GM19463 (cell line): Measurements from ENCODE around the gene KCNAB3.

Source experiments
- ATAC-seq: cut with Tn5 transposase; IDR thresholded peaks from one replicate; pipeline ENCODE4 v1.9.1; 2021; ENCODE audit warnings: mild to moderate bottlenecking, moderate library complexity; ENCODE audit not compliant: unreplicated experiment

The KCNAB3 gene

DNA sequence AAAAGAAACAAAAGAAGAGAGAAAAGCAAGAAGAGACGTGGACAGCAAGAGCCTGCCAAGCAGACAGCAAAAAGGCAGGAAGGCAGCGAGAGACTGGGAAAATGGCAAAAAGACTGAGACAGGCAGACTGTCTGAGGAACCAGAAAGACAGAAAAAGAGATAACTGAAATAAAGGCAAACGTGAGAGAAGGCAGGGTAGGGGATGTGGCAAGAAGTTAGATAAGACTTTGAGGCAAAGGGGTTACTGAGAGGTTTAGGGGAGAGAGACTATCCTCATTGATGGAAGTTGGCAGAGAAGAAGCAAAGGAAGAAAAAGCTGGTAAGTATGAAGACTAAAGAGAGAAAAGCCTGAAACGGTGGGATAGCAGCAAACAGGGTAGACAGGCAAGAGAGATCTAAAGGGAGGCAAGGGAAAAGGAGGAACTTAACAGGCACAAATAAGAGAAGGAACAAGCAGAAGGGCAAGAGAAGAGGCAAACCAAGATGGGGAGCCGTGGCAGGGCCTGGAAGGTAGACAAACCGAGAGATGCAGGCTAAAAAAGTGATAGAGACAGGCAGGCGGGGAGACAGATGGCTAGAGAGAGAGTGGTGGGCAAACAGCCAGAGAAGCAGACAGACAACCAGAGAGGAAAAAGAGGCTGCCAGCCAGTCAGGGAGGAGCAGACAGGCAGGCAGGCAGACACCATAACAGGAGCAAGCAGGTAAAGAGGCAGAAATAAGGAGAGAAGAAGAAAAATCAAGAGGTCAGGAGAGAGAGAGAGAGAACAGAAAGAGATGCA is 48.2 kb downstream of the KCNAB3 start:
- ATAC-seq = no peak

DNA sequence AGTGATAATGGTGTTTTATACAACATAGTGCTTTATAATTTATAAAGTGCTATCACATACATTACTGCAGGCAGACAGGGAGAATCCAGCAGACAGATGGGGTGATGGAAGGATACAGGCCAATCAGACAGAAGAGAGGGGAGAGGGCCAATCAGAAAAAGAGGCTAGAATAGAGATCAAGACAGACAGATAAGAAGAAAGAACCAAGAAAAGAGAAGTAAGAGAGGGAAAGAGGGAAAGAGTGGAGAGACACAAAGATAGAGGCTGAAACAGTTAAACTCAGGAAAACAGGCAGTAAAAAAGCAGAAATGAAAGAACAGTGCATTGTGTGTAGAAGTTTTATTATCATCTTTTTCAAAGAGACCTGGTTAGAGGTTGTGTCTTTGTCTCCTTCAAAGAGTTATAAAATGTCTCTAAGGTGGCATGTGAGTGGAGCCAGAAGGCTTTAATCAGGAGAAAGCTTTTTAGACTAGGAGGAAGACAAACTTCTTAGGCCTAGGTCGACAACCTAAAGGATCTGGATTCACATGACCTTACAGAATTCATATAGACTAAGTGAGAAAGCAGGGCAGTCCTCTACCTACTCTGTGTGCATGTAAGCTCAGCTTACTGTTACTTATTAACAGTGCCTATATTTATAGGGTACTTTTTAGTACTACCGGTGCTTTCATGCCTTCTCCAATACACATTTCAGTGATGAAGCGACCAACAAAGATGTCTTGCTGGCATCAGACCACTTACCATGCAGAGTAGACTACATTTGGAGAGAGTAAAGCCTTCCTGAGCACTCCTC is 49.4 kb downstream of the KCNAB3 start:
- peak; percentile 46 for ATAC-seq

DNA sequence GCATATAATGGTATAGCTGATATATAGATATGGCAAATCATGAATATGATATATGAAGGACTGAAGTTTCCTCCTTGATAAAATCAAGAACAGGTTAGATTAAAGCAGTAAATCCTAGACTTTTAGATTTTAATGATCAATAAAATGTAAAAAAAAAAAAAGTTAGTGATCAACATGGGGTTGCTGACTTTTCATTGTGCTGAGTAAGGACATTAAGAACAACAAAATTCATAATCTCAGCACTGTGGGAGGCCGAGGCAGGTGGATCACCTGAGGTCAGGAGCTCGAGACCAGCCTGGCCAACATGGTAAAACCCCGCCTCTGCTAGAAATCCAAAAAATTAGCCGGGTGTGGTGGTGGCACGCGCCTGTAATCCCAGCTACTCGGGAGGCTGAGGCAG is 51.4 kb downstream of the KCNAB3 start:
- ATAC-seq = no peak

DNA sequence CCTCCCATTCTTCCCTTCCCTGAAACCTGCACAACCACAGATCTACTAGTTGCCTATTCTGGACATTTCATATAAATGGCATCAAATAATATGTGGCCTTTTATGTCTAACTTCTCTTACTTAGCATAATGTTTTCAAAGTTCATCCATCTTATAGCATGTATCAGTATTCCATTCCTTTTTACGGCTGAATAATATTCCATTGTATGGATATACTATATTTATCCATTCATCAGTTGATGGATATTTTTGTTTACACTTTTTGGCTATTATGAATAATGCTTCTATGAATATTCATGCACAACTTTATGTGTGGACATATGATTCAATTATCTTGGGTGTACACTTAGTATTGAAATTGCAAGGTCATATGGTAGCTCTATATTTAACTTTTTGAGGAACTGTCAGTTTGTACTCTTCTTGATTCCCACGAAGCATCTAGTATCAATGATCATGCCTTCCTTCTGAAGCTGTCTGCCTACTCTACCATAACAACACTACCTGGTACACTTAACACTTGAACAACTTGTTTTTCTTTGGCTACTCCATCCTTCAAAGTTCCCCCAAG is 53.8 kb downstream of the KCNAB3 start:
- no peak for ATAC-seq

DNA sequence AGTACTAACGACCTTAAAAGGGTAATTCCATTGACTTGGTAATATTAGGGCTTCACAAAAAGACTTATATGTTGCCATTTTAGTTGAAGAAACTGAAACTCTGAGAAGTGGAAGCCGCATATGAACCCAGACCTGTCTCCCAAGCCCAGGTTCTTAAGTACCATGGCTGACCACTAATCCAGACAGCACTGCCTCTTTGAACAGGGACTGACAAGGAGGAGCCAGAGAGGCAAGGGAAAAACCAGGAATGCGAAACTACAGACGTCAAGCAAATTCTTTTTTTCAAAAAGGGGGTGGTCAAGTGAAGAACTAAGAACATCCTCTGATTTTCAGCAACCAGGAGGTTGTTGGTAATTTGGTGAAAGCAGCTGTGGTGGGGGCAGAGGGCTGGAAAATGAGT is 56.6 kb downstream of the KCNAB3 start:
- no peak for ATAC-seq
